SK-N-MC (cell line): ENCODE data around the gene ANKRD13B.
"Not testable (repeated sequence)": the region's sequence is repeated elsewhere in the genome, so short reads cannot be mapped to it uniquely, and the experiment has no call there.

Experiments used
- DNase-seq: peaks from one replicate; pipeline ENCODE4 v3.0.0-alpha.2; 2011; ENCODE audit warnings: low read depth, low spot score
- H3K27ac ChIP-seq: fragments of 200-600 bp; sonication (generic); 2 replicates; pipeline ENCODE4 v1.5.1; 2016; ENCODE audit warnings: mixed run types
- H3K36me3 ChIP-seq: fragments of 200-600 bp; sonication (generic); 2 replicates; pipeline ENCODE4 v1.6.1; 2017; ENCODE audit warnings: antibody characterized with exemption, low read length, mixed read lengths; ENCODE audit not compliant: insufficient read depth
- H3K4me3 ChIP-seq: fragments of 200-600 bp; sonication (generic); 2 replicates; pipeline ENCODE4 v1.5.1; 2016
- H3K9ac ChIP-seq: fragments of 200-600 bp; sonication (generic); 2 replicates; pipeline ENCODE4 v1.8.0; 2017; ENCODE audit warnings: mixed run types, mixed read lengths; ENCODE audit not compliant: insufficient read length
- H3K9me3 ChIP-seq: fragments of 200-600 bp; sonication (generic); 2 replicates; pipeline ENCODE4 v1.6.1; 2017; ENCODE audit warnings: low read depth, mild to moderate bottlenecking, antibody characterized with exemption, low read length, moderate library complexity, mixed read lengths
- EZH2 ChIP-seq: fragments of 200-600 bp; sonication (generic); IDR thresholded peaks from one replicate; pipeline ENCODE4 v1.6.1; 2017; ENCODE audit warnings: antibody characterized with exemption
- FOXP2 ChIP-seq: optimal IDR thresholded peaks from 2 replicates; pipeline ENCODE3; 2011; ENCODE audit warnings: mild to moderate bottlenecking, moderate library complexity; ENCODE audit not compliant: insufficient read depth; ENCODE audit errors: extremely low read length, control extremely low read depth
- POLR2AphosphoS5 ChIP-seq: IDR thresholded peaks from 2 replicates; pipeline ENCODE4 v1.6.1; 2012; ENCODE audit warnings: mild to moderate bottlenecking, low read depth, low read length, borderline replicate concordance

ANKRD13B gene

GRCh38 chr17:29650396-29650795 is 57.5 kb downstream of the ANKRD13B start:
- Histone ChIP-seq H3K4me3 (no peak overlapping the region), H3K9ac (no peak overlapping the region), H3K9me3 (no peaks in the 10 kb centered on the region), H3K36me3 (peaks cover 2% of the 10 kb centered on the region; the same call in 1 of the 2 replicates), H3K27ac (no peak overlapping the region)
- no peak for DNase-seq
- TF ChIP-seq EZH2: no peak

GRCh38 chr17:29651913-29652312 is 59.0 kb downstream of the ANKRD13B start:
- H3K9me3 ChIP-seq, H3K27ac ChIP-seq, H3K4me3 ChIP-seq, DNase-seq, H3K9ac ChIP-seq, H3K36me3 ChIP-seq: not testable (repeated sequence)

- Histone ChIP-seq H3K9ac (no peak overlapping the region), H3K36me3 (peaks cover 5% of the 10 kb centered on the region; the same call in 1 of the 2 replicates), H3K27ac (no peak overlapping the region), H3K9me3 (no peaks in the 10 kb centered on the region), H3K4me3 (no peak overlapping the region)
- no peak for DNase-seq
- TF ChIP-seq EZH2: no peak
- no peak for TF ChIP-seq FOXP2
- no peak for TF ChIP-seq POLR2AphosphoS5
These were observed 60.0 kb downstream of the ANKRD13B start for GRCh38 chr17:29652976-29653375.

- Histone ChIP-seq H3K27ac (no peak overlapping the region; the same call in 1 of the 2 replicates), H3K4me3 (no peak overlapping the region), H3K9ac (no peak overlapping the region), H3K36me3 (peaks cover 5% of the 10 kb centered on the region; the same call in 1 of the 2 replicates), H3K9me3 (no peaks in the 10 kb centered on the region)
- TF ChIP-seq POLR2AphosphoS5 (no peak), FOXP2 (no peak)
- no peak for DNase-seq
These were observed 61.2 kb downstream of the ANKRD13B start for GRCh38 chr17:29653995-29654714.

- H3K4me3 ChIP-seq: no peak overlapping the region
- no peak for DNase-seq
These were observed 62.4 kb downstream of the ANKRD13B start for GRCh38 chr17:29655323-29655722.

GRCh38 chr17:29659155-29659554 is 66.2 kb downstream of the ANKRD13B start:
- Histone ChIP-seq H3K36me3 (peaks cover 6% of the 10 kb centered on the region; the same call in 1 of the 2 replicates), H3K9me3 (no peaks in the 10 kb centered on the region), H3K9ac (no peak overlapping the region), H3K4me3 (no peak overlapping the region), H3K27ac (no peak overlapping the region)
- no peak for DNase-seq
- TF ChIP-seq EZH2 (no peak), POLR2AphosphoS5 (no peak), FOXP2 (no peak)

More at GRCh38 chr17:29655323-29655722, 62.4 kb downstream of the ANKRD13B start:
- no peak overlapping the region for H3K9ac ChIP-seq
- TF ChIP-seq POLR2AphosphoS5: no peak
- TF ChIP-seq EZH2: no peak
- no peak for TF ChIP-seq FOXP2
- H3K36me3 ChIP-seq: peaks cover 5% of the 10 kb centered on the region; the same call in 1 of the 2 replicates
- no peaks in the 10 kb centered on the region for H3K9me3 ChIP-seq
- H3K27ac ChIP-seq: no peak overlapping the region

- H3K36me3 ChIP-seq: peaks cover 11% of the 10 kb centered on the region; the same call in 1 of the 2 replicates
- no peak for TF ChIP-seq EZH2
- no peak for TF ChIP-seq POLR2AphosphoS5
- TF ChIP-seq FOXP2: no peak
- H3K9me3 ChIP-seq: no peaks in the 10 kb centered on the region
- DNase-seq: no peak
- H3K9ac ChIP-seq: no peak overlapping the region
- H3K4me3 ChIP-seq: no peak overlapping the region
- no peak overlapping the region for H3K27ac ChIP-seq
These were observed 68.3 kb downstream of the ANKRD13B start for GRCh38 chr17:29661213-29661612.

- no peak overlapping the region for H3K4me3 ChIP-seq
- no peaks in the 10 kb centered on the region for H3K9me3 ChIP-seq
- H3K27ac ChIP-seq: peak overlapping the region; percentile 60
- no peak for TF ChIP-seq POLR2AphosphoS5
- TF ChIP-seq FOXP2: no peak
- no peak for TF ChIP-seq EZH2
- peaks cover 17% of the 10 kb centered on the region for H3K36me3 ChIP-seq
- DNase-seq: no peak
- peak overlapping the region; percentile 25 for H3K9ac ChIP-seq
These were observed 70.2 kb downstream of the ANKRD13B start for GRCh38 chr17:29663155-29663554.
